ENCODE results near the gene SNCAIP.

Gene SNCAIP

GRCh38 chr5:122311961-122312590, at the start of gene SNCAIP:
TSS of gene SNCAIP (plus strand) at chr5:122312237. CDS start at chr5:122391135, 78,898 bp downstream.
- DNase-seq (ENCODE audit: low spot score) = no peak

DNA sequence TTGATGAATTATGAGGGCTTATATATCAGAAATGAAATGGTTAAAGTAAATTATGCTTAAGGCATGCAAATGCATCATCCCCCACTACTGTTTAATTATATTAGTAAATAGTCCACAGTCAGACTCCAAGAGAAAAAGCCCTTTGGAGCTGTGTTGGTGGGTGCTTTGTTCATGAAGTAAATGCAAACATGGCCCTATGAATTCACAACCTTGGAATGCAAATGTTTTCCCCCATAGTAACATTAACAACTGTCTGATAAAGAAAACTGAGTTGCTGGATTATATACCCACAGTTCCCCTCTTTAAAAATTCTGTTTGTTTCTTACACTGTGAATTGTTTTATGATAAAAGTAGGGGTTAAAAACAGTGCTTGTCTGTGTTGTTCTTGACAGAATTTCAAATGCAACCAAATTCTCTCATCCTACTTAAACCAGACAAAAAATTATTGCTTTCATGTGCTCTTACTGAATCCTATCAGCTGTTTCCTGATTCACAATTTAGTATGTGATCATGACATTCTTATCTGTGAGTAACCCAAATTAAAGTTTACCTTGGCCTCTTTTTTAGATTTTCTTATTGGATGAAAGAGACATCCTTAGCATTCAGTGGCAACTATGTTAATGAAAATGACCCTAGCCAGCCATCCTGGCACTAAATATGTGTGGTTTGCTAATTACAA, 48.5 kb upstream of the SNCAIP start:
- no peak for DNase-seq (ENCODE audit: low spot score)

DNA sequence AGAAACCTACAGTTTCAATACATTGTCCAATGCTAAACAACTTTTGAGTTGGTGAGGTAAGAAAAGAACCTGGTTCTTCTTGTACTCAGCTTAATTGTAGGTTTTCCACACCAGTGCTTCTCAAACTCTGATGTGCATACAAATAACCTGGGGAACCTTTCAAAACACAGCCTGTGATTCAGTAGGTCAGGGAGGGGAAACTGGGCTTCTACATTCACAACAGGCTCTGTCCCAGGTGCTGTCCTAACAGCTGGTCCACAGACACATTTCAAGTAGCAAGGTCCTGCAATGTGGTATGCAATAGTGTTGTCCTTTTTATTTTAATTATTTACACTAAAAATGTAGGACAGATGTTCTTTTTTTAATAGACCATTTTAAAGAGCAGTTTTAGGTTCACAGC, 47.4 kb upstream of the SNCAIP start:
- DNase-seq (ENCODE audit: low spot score) = no peak

- no peak for DNase-seq (ENCODE audit: low spot score)
Observed at GRCh38 chr5:122267185-122267584, 44.9 kb upstream of the SNCAIP start.

DNA sequence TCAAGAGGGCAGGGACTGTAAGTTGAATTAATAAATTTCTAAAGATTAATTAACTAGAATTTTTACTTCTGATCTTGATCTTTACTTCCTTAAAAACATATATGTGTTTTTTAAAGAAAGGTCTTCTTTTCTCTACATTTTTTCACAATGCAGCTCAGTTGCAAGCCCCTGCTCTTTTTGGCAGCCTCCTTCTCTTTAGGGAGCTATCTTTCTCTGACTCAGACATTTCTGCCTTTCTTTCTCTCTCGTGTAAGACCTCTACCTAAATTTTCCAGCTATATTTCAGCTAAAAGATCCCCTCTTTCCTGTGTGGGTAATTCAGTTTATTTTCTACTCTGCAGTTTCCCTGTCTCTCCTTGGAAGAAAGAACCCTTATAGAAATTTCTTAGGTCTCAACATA, 38.3 kb upstream of the SNCAIP start:
- DNase-seq (ENCODE audit: low spot score) = no peak

GRCh38 chr5:122283592-122283991, 28.4 kb upstream of the SNCAIP start:
- DNase-seq (ENCODE audit: low spot score) = no peak

- no peak for DNase-seq (ENCODE audit: low spot score)
Observed at GRCh38 chr5:122286541-122286940, 25.5 kb upstream of the SNCAIP start.

DNA sequence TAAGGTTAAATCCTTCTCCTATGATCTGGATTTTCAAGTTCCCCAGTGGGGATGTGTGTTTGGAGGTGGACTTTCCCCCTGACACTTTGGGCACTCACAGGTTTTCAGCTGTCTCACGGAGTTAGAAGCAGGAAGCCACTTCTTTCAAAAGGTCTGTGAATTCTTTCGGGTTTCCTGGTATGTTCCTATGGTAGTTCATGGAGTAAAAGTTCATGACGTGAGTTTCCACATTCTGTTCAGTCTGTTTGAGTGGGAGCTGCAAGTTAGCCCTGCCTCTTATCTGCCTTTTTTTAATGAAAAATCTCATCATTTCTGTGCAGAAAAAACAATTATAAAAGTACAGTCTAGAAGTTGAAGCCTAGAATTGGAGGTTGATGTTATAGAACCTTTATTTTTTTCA, 24.9 kb upstream of the SNCAIP start:
- no peak for DNase-seq (ENCODE audit: low spot score)

- no peak for DNase-seq (ENCODE audit: low spot score)
Observed at GRCh38 chr5:122291000-122291901, 20.8 kb upstream of the SNCAIP start.

- DNase-seq (ENCODE audit: low spot score) = no peak
Observed at GRCh38 chr5:122292332-122292731, 19.7 kb upstream of the SNCAIP start.

GRCh38 chr5:122295138-122295537, 16.9 kb upstream of the SNCAIP start:
- DNase-seq (ENCODE audit: low spot score) = no peak

GRCh38 chr5:122296871-122297270, 15.2 kb upstream of the SNCAIP start:
- no peak for DNase-seq (ENCODE audit: low spot score)

DNA sequence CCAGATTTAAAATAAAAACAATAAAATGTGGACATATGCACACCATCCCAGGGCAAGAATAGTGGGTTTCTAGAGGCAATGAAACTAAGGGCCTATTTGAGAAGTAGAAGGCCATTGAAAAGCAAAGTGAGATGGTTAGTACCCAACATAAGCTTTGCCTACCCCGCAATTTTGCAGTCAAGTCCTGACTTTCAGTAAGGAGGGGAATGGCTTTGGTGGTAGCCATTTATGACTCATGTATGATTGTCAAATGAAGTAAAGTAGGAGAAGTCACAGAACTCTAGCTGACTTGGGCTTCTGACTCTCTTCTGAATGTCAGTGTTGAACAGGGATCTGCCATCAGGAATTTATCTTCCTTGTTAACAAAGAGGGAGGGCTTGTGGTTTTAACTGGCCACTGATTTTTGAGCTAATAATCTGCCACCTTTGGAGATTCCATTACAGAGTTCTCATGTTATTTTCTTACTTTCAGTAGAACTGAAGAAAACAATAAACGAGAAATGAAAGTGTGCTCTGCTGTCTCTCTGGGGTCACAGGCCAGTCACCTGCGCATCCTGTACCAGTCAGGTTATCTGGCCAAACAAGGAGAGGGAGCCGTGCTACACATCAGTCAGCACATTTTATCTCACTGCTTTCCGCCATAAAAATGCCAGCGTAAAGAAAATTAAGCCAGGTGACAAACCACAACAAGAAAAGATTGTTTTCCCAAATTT, 14.3 kb upstream of the SNCAIP start:
- no peak for DNase-seq (ENCODE audit: low spot score)

- no peak for DNase-seq (ENCODE audit: low spot score)
Observed at GRCh38 chr5:122300374-122300773, 11.7 kb upstream of the SNCAIP start.

- DNase-seq (ENCODE audit: low spot score) = no peak
Observed at GRCh38 chr5:122301016-122301415, 11.0 kb upstream of the SNCAIP start.

DNA sequence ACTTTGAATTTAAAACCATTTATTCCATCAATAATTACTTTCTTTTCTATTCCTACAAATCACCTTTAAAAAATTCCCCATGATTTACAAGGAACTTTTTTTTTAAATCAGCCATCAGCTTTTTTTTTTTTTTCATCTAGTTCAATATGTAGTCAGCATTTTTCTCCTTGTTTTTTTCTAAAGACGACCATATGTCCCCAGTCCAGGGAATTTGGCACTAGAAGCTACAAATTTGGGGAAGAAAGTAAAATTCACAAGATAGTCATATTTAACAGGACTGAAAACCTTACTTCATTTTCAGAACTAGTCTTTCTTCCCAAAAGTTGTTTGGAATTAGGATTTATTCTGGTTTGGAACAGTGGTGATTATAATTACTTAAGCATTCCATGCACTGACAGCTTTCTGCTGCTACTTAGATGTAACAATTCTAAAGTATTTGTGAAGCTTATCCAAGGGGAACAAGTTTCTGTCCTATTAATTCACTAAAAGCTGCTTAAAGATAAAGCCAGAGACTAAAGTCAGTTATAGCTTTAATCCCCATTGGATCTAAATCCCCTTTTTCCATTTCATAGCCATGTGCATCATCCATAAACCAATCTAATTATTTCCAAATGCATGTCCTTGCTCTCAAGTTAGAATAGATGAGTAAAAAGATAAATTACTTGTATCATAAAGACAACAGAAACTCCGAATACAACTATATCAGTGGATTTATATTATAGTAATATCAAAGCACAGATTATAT, 7.4 kb upstream of the SNCAIP start:
- no peak for DNase-seq (ENCODE audit: low spot score)

- DNase-seq (ENCODE audit: low spot score) = no peak
Observed at GRCh38 chr5:122306461-122306860, 5.6 kb upstream of the SNCAIP start.

GRCh38 chr5:122310889-122311288, 1.1 kb upstream of the SNCAIP start:
- no peak for DNase-seq (ENCODE audit: low spot score)

GRCh38 chr5:122311497-122311960, 508 bp upstream of the SNCAIP start:
- no peak for DNase-seq (ENCODE audit: low spot score)

DNA sequence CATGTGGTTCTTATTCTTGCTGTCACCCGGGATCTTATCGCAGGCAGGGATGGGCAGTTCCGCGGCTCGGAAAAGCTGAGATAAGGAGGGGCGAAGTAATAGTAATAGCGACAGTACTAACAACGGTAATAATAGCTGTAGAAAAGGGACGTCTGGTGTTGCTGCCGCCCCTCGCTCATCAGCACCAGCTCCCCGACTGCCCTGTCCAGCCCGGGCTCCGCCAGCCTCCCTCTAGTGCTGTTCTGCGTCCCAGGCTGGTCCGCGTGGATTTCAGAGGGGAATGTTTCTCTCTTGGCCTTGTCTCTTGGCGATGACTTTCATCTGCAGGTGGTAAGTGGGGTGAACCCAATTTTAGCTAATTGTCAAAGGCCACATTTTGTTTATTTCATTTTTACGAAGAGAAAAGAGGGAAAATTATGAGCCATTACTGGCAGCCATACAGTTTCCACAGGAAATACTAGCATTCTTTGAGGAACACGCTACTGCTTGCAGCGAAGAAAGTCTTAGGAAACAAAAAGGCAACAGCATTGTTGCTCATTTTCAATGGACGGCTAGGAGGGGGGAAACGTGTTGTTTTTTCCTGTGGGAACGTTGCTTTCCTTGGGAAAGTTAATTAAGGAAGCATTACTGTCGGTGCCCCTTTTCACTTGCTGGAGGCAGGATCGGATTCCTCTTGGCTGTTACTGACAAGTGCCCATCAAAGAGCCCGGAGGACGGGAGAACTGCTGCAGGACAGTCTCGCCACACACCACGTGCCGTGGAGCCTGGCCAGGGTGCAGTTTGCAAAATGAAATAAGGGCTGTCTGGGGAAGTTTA, 762 bp downstream of the SNCAIP start:
- DNase-seq (ENCODE audit: low spot score) = no peak

GRCh38 chr5:122314036-122314435, 2.0 kb downstream of the SNCAIP start:
- no peak for DNase-seq (ENCODE audit: low spot score)
